ENCODE data around the gene CAPN1. TPM values are rescaled to one million over a fixed set of nuclear protein-coding genes. Genes with fewer than 3 reads are reported as not detected.

Gene CAPN1
- total and polyA plus RNA-seq, 2 of the 13 experiments (the other 11 are each of a cell fraction or from before 2014, with no cell fraction given), result 57.3 to 82.6 TPM

DNA sequence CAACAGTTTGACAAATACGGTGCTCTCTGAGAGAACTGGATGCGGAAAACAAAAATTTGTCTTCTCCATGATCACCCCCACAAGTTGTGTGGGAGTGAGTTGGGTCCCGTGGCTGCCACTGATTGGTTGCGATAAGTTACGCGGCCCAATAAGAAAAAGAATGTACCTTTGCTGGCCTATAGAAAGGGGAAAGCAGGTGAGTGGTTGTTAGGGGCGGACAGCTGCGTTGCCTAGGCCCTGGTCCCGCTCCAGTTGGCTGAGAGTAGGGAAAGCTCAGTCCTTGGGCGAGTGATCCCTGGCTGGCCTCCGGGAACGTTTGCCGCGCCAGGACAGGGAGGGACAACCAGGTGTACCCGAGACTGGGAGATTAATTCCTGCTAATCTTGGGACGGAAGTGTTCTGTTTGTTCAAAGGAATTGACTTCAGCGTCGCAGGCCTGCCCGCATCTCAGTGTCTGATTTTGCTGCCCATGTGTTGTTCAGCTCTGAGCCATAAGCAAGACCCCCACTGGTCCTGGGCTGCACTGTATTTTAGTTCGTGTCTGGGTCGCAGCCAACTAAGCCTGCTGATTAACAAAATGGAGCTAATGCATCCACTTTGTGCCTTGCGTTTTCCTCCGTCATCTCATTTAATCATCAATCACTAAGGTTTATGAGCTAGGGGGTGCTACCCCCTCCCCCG lies 46.6 kb upstream of the CAPN1 start:
- no peaks in the 10 kb centered on the region; a peak in 1 of 5 replicates for H3K27me3 ChIP-seq (ENCODE audit: control insufficient read depth in 1 of 2, insufficient read depth in 2 of 2, low read length in 2 of 2)
- H3K4me3 ChIP-seq (replicated peaks in 1 of 3; ENCODE audit: insufficient read depth in 1 of 3, low read depth in 2 of 3, low read length in 3 of 3), result peak overlapping the region; percentile 85 to 94 (median 92)
- FAIRE-seq (peak; percentile 99), ATAC-seq (peak; percentile 94), DNase-seq (ENCODE audit: low spot score) (peak; percentile 97)
- in situ Hi-C loops (cut with HindIII; ENCODE audit: extremely low pct_ligation_motif_present, low pct_unique_long_range_greater_than_20kb), result no loop called here
- H2AFZ ChIP-seq (ENCODE audit: low read length), result no peak overlapping the region
- TSS peak; percentile 87 for BruUV-seq (replicated peaks)
- CTCF ChIA-PET (ENCODE audit: low intra/inter-chr PET ratio, low total read pairs), result no interaction called here
- H3K9ac ChIP-seq (ENCODE audit: insufficient read depth, low read depth, low read length), result peak overlapping the region; percentile 96
- peaks cover 26% of the 10 kb centered on the region for H3K79me2 ChIP-seq (ENCODE audit: insufficient read depth, low read length)
- POLR2A ChIA-PET, result interaction anchor here (0.6 to 5.1 kb wide), 40 partner anchors 8 to 357 kb away, joined by 3 to 105 read pairs (median 5); partner anchors contain the start of genes ARL2, CAPN1, CDC42EP2 and FAU
- H3K27ac ChIP-seq (ENCODE audit: extremely low read length, insufficient read depth, low read length), result peak overlapping the region; percentile 96
- no peaks in the 10 kb centered on the region for H3K9me3 ChIP-seq (ENCODE audit: low read length)
- 13% methylated on average over 16 of the region's 24 CpGs for WGBS (ENCODE audit: low lambda C conversion rate)
- H4K20me1 ChIP-seq (ENCODE audit: insufficient read depth, low read length), result peaks cover 17% of the 10 kb centered on the region
- peaks cover 25% of the 10 kb centered on the region for H3K4me1 ChIP-seq (ENCODE audit: insufficient read depth, low read length)
- H3K36me3 ChIP-seq (replicated peaks in 1 of 2; ENCODE audit: control insufficient read depth in 1 of 2, insufficient read depth in 2 of 2, low read length in 2 of 2), result peaks cover 17 to 26% of the 10 kb centered on the region in 2 experiments
- intact Hi-C loops (cut with micrococcal nuclease; ENCODE audit: unreplicated experiment), result loop anchor here (1.0 kb wide), 2 partner anchors 31 to 46 kb away; partner anchors contain the start of gene CAPN1
- H3K4me2 ChIP-seq (ENCODE audit: low read depth, low read length), result peak overlapping the region; percentile 92
- peak; percentile 32; the same call in 1 of the 2 replicates for TF ChIP-seq ARID5B (CRISPR knock-in tag; IDR thresholded peaks at IDR 0.05)
- TF ChIP-seq ZNF292 (CRISPR knock-in tag; IDR thresholded peaks at IDR 0.05; ENCODE audit: borderline replicate concordance, low read depth), result peak; percentile 4; the same call in 1 of the 2 replicates
- TF ChIP-seq, protein P1, sequence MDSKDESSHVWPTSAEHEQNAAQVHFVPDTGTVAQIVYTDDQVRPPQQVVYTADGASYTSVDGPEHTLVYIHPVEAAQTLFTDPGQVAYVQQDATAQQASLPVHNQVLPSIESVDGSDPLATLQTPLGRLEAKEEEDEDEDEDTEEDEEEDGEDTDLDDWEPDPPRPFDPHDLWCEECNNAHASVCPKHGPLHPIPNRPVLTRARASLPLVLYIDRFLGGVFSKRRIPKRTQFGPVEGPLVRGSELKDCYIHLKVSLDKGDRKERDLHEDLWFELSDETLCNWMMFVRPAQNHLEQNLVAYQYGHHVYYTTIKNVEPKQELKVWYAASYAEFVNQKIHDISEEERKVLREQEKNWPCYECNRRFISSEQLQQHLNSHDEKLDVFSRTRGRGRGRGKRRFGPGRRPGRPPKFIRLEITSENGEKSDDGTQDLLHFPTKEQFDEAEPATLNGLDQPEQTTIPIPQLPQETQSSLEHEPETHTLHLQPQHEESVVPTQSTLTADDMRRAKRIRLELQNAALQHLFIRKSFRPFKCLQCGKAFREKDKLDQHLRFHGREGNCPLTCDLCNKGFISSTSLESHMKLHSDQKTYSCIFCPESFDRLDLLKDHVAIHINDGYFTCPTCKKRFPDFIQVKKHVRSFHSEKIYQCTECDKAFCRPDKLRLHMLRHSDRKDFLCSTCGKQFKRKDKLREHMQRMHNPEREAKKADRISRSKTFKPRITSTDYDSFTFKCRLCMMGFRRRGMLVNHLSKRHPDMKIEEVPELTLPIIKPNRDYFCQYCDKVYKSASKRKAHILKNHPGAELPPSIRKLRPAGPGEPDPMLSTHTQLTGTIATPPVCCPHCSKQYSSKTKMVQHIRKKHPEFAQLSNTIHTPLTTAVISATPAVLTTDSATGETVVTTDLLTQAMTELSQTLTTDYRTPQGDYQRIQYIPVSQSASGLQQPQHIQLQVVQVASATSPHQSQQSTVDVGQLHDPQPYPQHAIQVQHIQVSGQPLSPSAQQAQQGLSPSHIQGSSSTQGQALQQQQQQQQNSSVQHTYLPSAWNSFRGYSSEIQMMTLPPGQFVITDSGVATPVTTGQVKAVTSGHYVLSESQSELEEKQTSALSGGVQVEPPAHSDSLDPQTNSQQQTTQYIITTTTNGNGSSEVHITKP (CRISPR knock-in tag; IDR thresholded peaks at IDR 0.05; ENCODE audit: low read depth), result peak; percentile 66; the same call in 1 of the 2 replicates
- TF ChIP-seq, protein P2, sequence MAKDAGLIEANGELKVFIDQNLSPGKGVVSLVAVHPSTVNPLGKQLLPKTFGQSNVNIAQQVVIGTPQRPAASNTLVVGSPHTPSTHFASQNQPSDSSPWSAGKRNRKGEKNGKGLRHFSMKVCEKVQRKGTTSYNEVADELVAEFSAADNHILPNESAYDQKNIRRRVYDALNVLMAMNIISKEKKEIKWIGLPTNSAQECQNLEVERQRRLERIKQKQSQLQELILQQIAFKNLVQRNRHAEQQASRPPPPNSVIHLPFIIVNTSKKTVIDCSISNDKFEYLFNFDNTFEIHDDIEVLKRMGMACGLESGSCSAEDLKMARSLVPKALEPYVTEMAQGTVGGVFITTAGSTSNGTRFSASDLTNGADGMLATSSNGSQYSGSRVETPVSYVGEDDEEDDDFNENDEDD (CRISPR knock-in tag; IDR thresholded peaks at IDR 0.05; ENCODE audit: borderline replicate concordance), result peak; percentile 11; the same call in 1 of the 2 replicates
- no peak for TF ChIP-seq ZNF451 (CRISPR knock-in tag; IDR thresholded peaks at IDR 0.05)
- no peak for TF ChIP-seq RCOR2 (CRISPR knock-in tag; IDR thresholded peaks at IDR 0.05)
- TF ChIP-seq ZNF543 (CRISPR knock-in tag; IDR thresholded peaks at IDR 0.05), result 0 out of 2 replicates have a peak, but pooled peaks have one; percentile 20
- TF ChIP-seq RBM39 (IDR thresholded peaks at IDR 0.05; ENCODE audit: low read depth, low read length, poor library complexity, severe bottlenecking), result peak; percentile 35
- no peak for TF ChIP-seq ZNF782 (CRISPR knock-in tag; IDR thresholded peaks at IDR 0.05; ENCODE audit: borderline replicate concordance)
- TF ChIP-seq NCOR1 (IDR thresholded peaks at IDR 0.05; ENCODE audit: borderline replicate concordance, low read length), result peak; percentile 21; the same call in 1 of the 2 replicates
